ENCODE results near the gene MRC2. TPM values are rescaled to one million over a fixed set of nuclear protein-coding genes. Genes with fewer than 3 reads are reported as not detected.

Gene MRC2
- total and polyA plus RNA-seq, 9 of the 15 experiments (the other 6 are each of a cell fraction or from before 2014, with no cell fraction given): 0.28 to 11.5 (median 6.6) TPM

GRCh38 chr17:62591333-62591732, 36.1 kb upstream of the MRC2 start:
- in situ Hi-C loops (cut with MboI): no loop called here
- no peaks in the 10 kb centered on the region for H3K27me3 ChIP-seq (ENCODE audit: control insufficient read depth in 2 of 2, insufficient read depth in 2 of 2, low read length in 2 of 2)
- no peak overlapping the region for H3K27ac ChIP-seq (ENCODE audit: extremely low read depth, low read depth, low read length)
- CTCF ChIA-PET (ENCODE audit: low intra/inter-chr PET ratio): no interaction called here
- H3K36me3 ChIP-seq (ENCODE audit: control insufficient read depth, insufficient read depth, low read length): peaks cover 45% of the 10 kb centered on the region
- H3K4me1 ChIP-seq (replicated peaks in 1 of 2; ENCODE audit: control insufficient read depth in 2 of 2, insufficient read depth in 2 of 2, low read length in 2 of 2): no peaks in the 10 kb centered on the region
- H3K79me2 ChIP-seq (ENCODE audit: control insufficient read depth, insufficient read depth, low read length): no peaks in the 10 kb centered on the region
- no peak overlapping the region for H2AFZ ChIP-seq (ENCODE audit: low read depth, low read length)
- no TSS peak for BruUV-seq (replicated peaks)
- H4K20me1 ChIP-seq (replicated peaks; ENCODE audit: control insufficient read depth, insufficient read depth, low read length): no peaks in the 10 kb centered on the region
- intact Hi-C loops (cut with micrococcal nuclease): no loop called here
- H3K9me1 ChIP-seq (ENCODE audit: control insufficient read depth, insufficient read depth, low read length): no peaks in the 10 kb centered on the region
- FAIRE-seq (no peak), DNase-seq (ENCODE audit: extremely low read depth in 1 of 4, low spot score in 3 of 4) (no peak), ATAC-seq (no peak)
- no peak overlapping the region for H3K9ac ChIP-seq (ENCODE audit: insufficient read depth in 1 of 2, low read depth in 2 of 2, low read length in 2 of 2)
- WGBS (ENCODE audit: insufficient coverage, low coverage, missing lambda C conversion rate): 74% methylated on average over 6 of the region's 6 CpGs
- H3K9me3 ChIP-seq (replicated peaks; ENCODE audit: control insufficient read depth, insufficient read depth, low read depth, low read length): peaks cover 11% of the 10 kb centered on the region
- no peak overlapping the region for H3K4me2 ChIP-seq (ENCODE audit: insufficient read depth, low read length)
- no peak overlapping the region for H3K4me3 ChIP-seq
- POLR2A ChIA-PET: interaction anchor here (1.0 kb wide), 1 partner anchor 16 kb away, joined by 4 read pairs; no protein-coding TSS in a partner anchor
- no peak for TF ChIP-seq NR2C1 (IDR thresholded peaks at IDR 0.05)
- no peak for TF ChIP-seq NR2C1 (tag; IDR thresholded peaks at IDR 0.05)
- no peak for TF ChIP-seq NFXL1 (CRISPR knock-in tag; IDR thresholded peaks at IDR 0.05)
- TF ChIP-seq BRF2 (IDR thresholded peaks at IDR 0.05; ENCODE audit: borderline replicate concordance, insufficient read depth, insufficient read length): no peak
- TF ChIP-seq DMBX1 (CRISPR knock-in tag; IDR thresholded peaks at IDR 0.05; ENCODE audit: borderline replicate concordance): no peak
- TF ChIP-seq, protein P1, sequence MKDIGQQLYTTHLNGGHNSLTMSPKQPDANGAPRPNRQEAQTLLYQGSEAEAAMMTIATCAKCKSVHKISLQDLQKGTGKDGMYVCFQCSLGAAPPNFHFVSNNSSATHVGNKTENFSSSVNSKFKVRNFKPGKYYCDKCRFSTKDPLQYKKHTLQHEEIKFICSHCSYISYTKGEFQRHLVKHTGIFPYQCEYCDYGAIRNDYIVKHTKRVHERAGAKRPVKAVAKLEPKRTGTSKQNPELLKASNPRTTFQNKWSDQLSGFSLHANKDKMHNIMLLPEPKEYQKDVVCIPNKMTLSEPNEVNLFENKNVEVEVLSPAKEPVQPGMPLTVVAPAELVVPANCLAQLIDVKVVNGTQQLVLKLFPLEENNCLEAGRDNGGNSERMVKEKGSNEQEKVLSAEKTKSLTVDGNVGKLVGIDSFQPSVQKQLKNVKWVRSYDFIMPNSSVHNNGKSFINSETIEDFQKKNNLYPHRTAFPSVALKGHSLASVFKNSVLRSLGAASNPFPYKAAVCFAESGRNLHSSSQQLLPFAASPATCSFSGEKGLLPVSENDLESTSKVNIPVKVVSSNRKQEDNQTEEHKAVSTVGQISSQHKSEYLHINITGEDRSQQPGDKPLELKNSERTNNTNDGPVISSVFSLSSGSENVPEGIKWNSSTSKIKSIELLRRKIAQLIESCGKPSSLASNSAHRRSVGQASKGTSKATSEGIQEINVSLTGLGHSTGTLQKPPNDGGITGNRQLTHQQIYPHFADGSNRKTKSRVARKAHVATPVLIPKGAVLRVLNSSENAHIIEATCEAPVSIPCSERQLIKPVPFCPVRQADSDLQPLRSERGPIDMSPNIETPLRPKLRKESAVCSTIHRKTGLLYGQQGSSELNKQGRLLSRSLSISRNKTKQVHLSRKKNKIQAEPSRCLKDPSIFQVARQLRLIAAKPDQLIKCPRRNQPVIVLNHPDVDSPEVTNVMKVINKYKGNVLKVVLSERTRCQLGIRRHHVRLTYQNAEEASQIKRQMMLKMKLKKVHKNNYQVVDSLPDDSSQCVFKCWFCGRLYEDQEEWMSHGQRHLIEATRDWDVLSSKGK (CRISPR knock-in tag; IDR thresholded peaks at IDR 0.05): no peak
- TF ChIP-seq ZFP91 (CRISPR knock-in tag; IDR thresholded peaks at IDR 0.05): no peak
- TF ChIP-seq ZKSCAN1 (IDR thresholded peaks at IDR 0.05; ENCODE audit: low read depth, low read length): no peak
- TF ChIP-seq ZKSCAN8 (CRISPR knock-in tag; IDR thresholded peaks at IDR 0.05): no peak
- no peak for TF ChIP-seq DEAF1 (CRISPR knock-in tag; IDR thresholded peaks at IDR 0.05)
- TF ChIP-seq MEF2A (IDR thresholded peaks at IDR 0.05; ENCODE audit: control insufficient read depth, low read depth, low read length): no peak
- TF ChIP-seq FOS (IDR thresholded peaks at IDR 0.05; ENCODE audit: extremely low read depth, insufficient read length): no peak
- no peak for TF ChIP-seq CTCFL (IDR thresholded peaks at IDR 0.05; ENCODE audit: borderline replicate concordance, insufficient read depth, low read depth, low read length, poor library complexity, severe bottlenecking)

Measured in K562 (cell line).